ENCODE measurements around the gene TBX2. TPM values are rescaled to one million over a fixed set of nuclear protein-coding genes. Genes with fewer than 3 reads are reported as not detected.

Gene TBX2
- total and polyA plus RNA-seq, 2 of the 13 experiments (the other 11 are each of a cell fraction or from before 2014, with no cell fraction given): 2.8 to 15.3 TPM

DNA sequence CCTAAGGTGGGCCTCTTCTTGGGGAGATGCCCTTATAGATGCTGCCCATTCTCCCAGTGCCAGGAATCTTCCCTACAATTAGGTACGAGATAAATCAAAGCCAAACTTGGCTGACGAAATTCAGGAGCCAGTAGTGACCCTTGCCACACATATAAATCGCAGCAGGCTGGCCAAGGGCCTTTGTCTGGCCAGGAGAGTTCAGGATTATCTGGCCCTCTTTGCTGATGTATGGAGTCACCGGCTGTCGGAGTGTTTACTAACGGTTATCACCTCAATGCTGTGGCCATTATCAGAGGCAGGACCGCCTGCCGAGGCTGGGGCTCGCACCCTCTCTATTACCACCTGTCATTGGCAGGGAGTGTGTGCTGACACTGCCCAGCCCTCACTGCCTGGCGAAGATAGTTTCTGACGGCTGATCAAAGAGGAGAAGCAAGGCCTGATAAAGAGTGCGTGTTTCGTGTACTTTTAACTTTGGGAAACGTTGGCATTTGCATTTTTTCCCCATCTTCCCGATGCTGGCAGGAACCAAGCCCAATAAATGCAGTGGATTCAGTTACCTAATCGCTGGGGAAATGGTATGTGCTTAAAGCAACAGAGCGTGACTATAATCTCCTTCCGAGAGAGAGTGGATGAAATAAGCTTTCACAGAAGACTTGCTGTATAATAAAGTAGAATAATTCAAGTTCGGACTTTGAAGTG is 32.8 kb upstream of the TBX2 start (continued):
- TF ChIP-seq, protein P1, sequence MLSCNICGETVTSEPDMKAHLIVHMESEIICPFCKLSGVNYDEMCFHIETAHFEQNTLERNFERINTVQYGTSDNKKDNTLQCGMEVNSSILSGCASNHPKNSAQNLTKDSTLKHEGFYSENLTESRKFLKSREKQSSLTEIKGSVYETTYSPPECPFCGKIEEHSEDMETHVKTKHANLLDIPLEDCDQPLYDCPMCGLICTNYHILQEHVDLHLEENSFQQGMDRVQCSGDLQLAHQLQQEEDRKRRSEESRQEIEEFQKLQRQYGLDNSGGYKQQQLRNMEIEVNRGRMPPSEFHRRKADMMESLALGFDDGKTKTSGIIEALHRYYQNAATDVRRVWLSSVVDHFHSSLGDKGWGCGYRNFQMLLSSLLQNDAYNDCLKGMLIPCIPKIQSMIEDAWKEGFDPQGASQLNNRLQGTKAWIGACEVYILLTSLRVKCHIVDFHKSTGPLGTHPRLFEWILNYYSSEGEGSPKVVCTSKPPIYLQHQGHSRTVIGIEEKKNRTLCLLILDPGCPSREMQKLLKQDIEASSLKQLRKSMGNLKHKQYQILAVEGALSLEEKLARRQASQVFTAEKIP (CRISPR knock-in tag; IDR thresholded peaks at IDR 0.05; ENCODE audit: borderline replicate concordance): no peak
- TF ChIP-seq GATA4 (IDR thresholded peaks at IDR 0.05; ENCODE audit: borderline replicate concordance, low read depth) (peak; percentile 93; the same call in 1 of the 2 replicates), AGO1 (IDR thresholded peaks at IDR 0.05; ENCODE audit: low read depth, low read length, poor library complexity, severe bottlenecking) (no peak), HNRNPL (IDR thresholded peaks at IDR 0.05; ENCODE audit: low read depth, low read length) (peak; percentile 90), GABPA (IDR thresholded peaks at IDR 0.05; ENCODE audit: low read depth, low read length) (no peak), GABPA (CRISPR knock-in tag; IDR thresholded peaks at IDR 0.05; ENCODE audit: low read depth) (no peak), DMAP1 (CRISPR knock-in tag; IDR thresholded peaks at IDR 0.05) (peak; percentile 76; the same call in 1 of the 2 replicates), DNMT3B (CRISPR knock-in tag; conservative IDR thresholded peaks at IDR 0.05) (no peak), ETV5 (CRISPR knock-in tag; IDR thresholded peaks at IDR 0.05; ENCODE audit: borderline replicate concordance) (peak; percentile 52; the same call in 1 of the 2 replicates), ZNF781 (CRISPR knock-in tag; IDR thresholded peaks at IDR 0.05; ENCODE audit: borderline replicate concordance, not compliant biosample characterization) (peak; percentile 18), ZNF180 (CRISPR knock-in tag; IDR thresholded peaks at IDR 0.05; ENCODE audit: borderline replicate concordance, low read depth) (no peak), HOXD1 (CRISPR knock-in tag; IDR thresholded peaks at IDR 0.05) (peak; percentile 96), NKX3-1 (CRISPR knock-in tag; IDR thresholded peaks at IDR 0.05) (peak; percentile 82)
- TF ChIP-seq, protein P2, sequence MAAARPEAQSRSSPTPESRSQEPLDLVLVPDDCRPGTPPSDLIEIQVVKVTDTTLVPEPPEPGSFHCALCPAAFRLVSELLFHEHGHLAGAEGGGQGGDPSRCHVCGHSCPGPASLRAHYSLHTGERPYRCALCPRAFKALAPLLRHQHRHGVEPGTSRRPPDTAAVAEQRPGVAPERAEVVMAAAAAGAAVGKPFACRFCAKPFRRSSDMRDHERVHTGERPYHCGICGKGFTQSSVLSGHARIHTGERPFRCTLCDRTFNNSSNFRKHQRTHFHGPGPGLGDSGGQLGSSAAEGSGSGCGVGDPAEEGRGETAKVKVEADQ (CRISPR knock-in tag; IDR thresholded peaks at IDR 0.05; ENCODE audit: borderline replicate concordance): 0 out of 2 replicates have a peak, but pooled peaks have one; percentile 46
- TF ChIP-seq, protein P3, sequence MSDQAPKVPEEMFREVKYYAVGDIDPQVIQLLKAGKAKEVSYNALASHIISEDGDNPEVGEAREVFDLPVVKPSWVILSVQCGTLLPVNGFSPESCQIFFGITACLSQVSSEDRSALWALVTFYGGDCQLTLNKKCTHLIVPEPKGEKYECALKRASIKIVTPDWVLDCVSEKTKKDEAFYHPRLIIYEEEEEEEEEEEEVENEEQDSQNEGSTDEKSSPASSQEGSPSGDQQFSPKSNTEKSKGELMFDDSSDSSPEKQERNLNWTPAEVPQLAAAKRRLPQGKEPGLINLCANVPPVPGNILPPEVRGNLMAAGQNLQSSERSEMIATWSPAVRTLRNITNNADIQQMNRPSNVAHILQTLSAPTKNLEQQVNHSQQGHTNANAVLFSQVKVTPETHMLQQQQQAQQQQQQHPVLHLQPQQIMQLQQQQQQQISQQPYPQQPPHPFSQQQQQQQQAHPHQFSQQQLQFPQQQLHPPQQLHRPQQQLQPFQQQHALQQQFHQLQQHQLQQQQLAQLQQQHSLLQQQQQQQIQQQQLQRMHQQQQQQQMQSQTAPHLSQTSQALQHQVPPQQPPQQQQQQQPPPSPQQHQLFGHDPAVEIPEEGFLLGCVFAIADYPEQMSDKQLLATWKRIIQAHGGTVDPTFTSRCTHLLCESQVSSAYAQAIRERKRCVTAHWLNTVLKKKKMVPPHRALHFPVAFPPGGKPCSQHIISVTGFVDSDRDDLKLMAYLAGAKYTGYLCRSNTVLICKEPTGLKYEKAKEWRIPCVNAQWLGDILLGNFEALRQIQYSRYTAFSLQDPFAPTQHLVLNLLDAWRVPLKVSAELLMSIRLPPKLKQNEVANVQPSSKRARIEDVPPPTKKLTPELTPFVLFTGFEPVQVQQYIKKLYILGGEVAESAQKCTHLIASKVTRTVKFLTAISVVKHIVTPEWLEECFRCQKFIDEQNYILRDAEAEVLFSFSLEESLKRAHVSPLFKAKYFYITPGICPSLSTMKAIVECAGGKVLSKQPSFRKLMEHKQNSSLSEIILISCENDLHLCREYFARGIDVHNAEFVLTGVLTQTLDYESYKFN (CRISPR knock-in tag; conservative IDR thresholded peaks at IDR 0.05): peak; percentile 84
- TF ChIP-seq, protein P4, sequence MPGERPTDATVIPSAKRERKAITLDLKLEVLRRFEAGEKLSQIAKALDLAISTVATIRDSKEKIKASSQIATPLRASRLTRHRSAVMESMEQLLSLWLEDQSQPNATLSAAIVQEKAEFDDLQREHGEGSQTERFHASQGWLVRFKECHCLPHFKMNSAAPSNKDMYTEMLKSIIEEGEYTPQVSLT (CRISPR knock-in tag; IDR thresholded peaks at IDR 0.05; ENCODE audit: borderline replicate concordance, low read depth): no peak
- TF ChIP-seq, protein P5, sequence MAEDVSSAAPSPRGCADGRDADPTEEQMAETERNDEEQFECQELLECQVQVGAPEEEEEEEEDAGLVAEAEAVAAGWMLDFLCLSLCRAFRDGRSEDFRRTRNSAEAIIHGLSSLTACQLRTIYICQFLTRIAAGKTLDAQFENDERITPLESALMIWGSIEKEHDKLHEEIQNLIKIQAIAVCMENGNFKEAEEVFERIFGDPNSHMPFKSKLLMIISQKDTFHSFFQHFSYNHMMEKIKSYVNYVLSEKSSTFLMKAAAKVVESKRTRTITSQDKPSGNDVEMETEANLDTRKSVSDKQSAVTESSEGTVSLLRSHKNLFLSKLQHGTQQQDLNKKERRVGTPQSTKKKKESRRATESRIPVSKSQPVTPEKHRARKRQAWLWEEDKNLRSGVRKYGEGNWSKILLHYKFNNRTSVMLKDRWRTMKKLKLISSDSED (CRISPR knock-in tag; IDR thresholded peaks at IDR 0.05): peak; percentile 56; the same call in 1 of the 2 replicates
- TF ChIP-seq, protein P6, sequence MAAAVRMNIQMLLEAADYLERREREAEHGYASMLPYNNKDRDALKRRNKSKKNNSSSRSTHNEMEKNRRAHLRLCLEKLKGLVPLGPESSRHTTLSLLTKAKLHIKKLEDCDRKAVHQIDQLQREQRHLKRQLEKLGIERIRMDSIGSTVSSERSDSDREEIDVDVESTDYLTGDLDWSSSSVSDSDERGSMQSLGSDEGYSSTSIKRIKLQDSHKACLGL (CRISPR knock-in tag; IDR thresholded peaks at IDR 0.05): peak; percentile 71; the same call in 1 of the 2 replicates
